GM12878 (cell line): ENCODE data around the gene ETNK1. TPM values are rescaled to one million over a fixed set of nuclear protein-coding genes. Genes with fewer than 3 reads are reported as not detected.

Source experiments
- ATAC-seq: fragments of 200-7000 bp; cut with Tn5 transposase; 3 replicates; pipeline ENCODE4 v1.9.1; 2020; ENCODE audit warnings: mild to moderate bottlenecking, moderate library complexity
- BruUV-seq: library from RNA; stranded (reverse); fragments of 400-500 nt; replicated peaks from 2 replicates; lab custom pipeline; 2021; lab: Mats Ljungman, UMichigan
- CTCF ChIA-PET: fragments of 300-600 bp; sonication (Branson Sonifier 250); formaldehyde crosslinking; extraction: SDS; loops from one replicate; lab custom pipeline; 2021; ENCODE audit warnings: inconsistent platforms; lab: Yijun Ruan, JAX
- POLR2A ChIA-PET: fragments of 350-600 bp; formaldehyde crosslinking; extraction: SDS; loops from one replicate; lab custom pipeline; 2021; ENCODE audit warnings: inconsistent platforms; lab: Charles Lee
- RAD21 ChIA-PET: fragments of 300-600 bp; sonication (Branson Sonifier 250); formaldehyde crosslinking; loops from one replicate; lab custom pipeline; 2023; ENCODE audit warnings: antibody characterized with exemption; ENCODE audit not compliant: unreplicated experiment; lab: Charles Lee
- SMC1A ChIA-PET: fragments of 300-600 bp; sonication (Branson Sonifier 250); formaldehyde crosslinking; loops from one replicate; lab custom pipeline; 2023; ENCODE audit not compliant: unreplicated experiment, uncharacterized antibody; lab: Charles Lee
- DNase-seq: peaks from one replicate; pipeline ENCODE4 v3.0.0-alpha.2; 2011; ENCODE audit warnings: low read depth, low spot score
- FAIRE-seq: peaks from 3 replicates; lab custom pipeline; 2011; peaks lifted over from hg19 to GRCh38; lab: Jason Lieb, UNC
- H2AFZ ChIP-seq: 2 replicates; pipeline ENCODE4 v1.6.0; 2011; ENCODE audit warnings: low read depth, low read length, control low read depth; ENCODE audit not compliant: control insufficient read depth
- H3K27ac ChIP-seq: 2 replicates; pipeline ENCODE4 v1.5.1; 2011; ENCODE audit warnings: control low read depth; ENCODE audit not compliant: control insufficient read depth, insufficient read depth
- H3K27me3 ChIP-seq, 2 experiments: replicated peaks in 1 of 2; 2 replicates each; pipeline versions ENCODE4 v1.6.0 to v1.6.1; 2011; ENCODE audit warnings: low read length in 1 of 2; ENCODE audit not compliant: control insufficient read depth in 2 of 2, insufficient read depth in 2 of 2
- H3K36me3 ChIP-seq, 2 experiments: 2 replicates each; pipeline ENCODE4 v1.5.1; 2011; ENCODE audit warnings: low read length in 1 of 2; ENCODE audit not compliant: control insufficient read depth in 2 of 2, insufficient read depth in 2 of 2
- H3K4me1 ChIP-seq: 2 replicates; pipeline ENCODE4 v1.6.1; 2011; ENCODE audit warnings: mild to moderate bottlenecking, low read length, moderate library complexity, mixed read lengths; ENCODE audit not compliant: control insufficient read depth, insufficient read depth
- H3K4me2 ChIP-seq: 2 replicates; pipeline ENCODE4 v1.6.0; 2011; ENCODE audit warnings: control low read depth; ENCODE audit not compliant: control insufficient read depth, insufficient read depth
- H3K4me3 ChIP-seq: fragments of 200-600 bp; sonication (generic); 2 replicates; pipeline ENCODE4 v1.5.1; 2016
- H3K79me2 ChIP-seq: 2 replicates; pipeline ENCODE4 v1.6.0; 2011; ENCODE audit warnings: low read length; ENCODE audit not compliant: control insufficient read depth, insufficient read depth
- H3K9ac ChIP-seq: 2 replicates; pipeline ENCODE4 v1.8.0; 2011; ENCODE audit warnings: low read length, control low read depth, mixed read lengths; ENCODE audit not compliant: control insufficient read depth, insufficient read depth
- H3K9me3 ChIP-seq: replicated peaks from 3 replicates; pipeline ENCODE4 v1.5.1; 2011; ENCODE audit warnings: mild to moderate bottlenecking, low read length; ENCODE audit not compliant: control insufficient read depth, insufficient read depth
- H4K20me1 ChIP-seq: 2 replicates; pipeline ENCODE4 v1.6.0; 2011; ENCODE audit not compliant: control insufficient read depth, insufficient read depth
- CBFB ChIP-seq: IDR thresholded peaks from 2 replicates; pipeline ENCODE4 v1.6.1; 2016; ENCODE audit warnings: antibody characterized with exemption, low read depth
- CHD4 ChIP-seq: fragments of 200-600 bp; sonication (generic); IDR thresholded peaks from 2 replicates; pipeline ENCODE4 v1.6.1; 2016; ENCODE audit warnings: mild to moderate bottlenecking
- CUX1 ChIP-seq: IDR thresholded peaks from 2 replicates; pipeline ENCODE4 v1.6.1; 2012; ENCODE audit warnings: improper control_type of control experiment, low read depth, low read length; ENCODE audit not compliant: insufficient replicate concordance
- EED ChIP-seq: sonication (generic); IDR thresholded peaks from 2 replicates; pipeline ENCODE4 v1.6.1; 2016; ENCODE audit warnings: antibody characterized with exemption, low read depth
- HDAC6 ChIP-seq: fragments of 200-600 bp; sonication (generic); IDR thresholded peaks from one replicate; pipeline ENCODE4 v1.8.0; 2017; ENCODE audit warnings: antibody characterized with exemption; ENCODE audit not compliant: unreplicated experiment
- HDGF ChIP-seq: fragments of 450-650 bp; IDR thresholded peaks from 2 replicates; pipeline ENCODE4 v1.6.1; 2016; ENCODE audit warnings: antibody characterized with exemption
- MYC ChIP-seq: IDR thresholded peaks from 2 replicates; pipeline ENCODE4 v1.6.1; 2011; ENCODE audit warnings: mild to moderate bottlenecking, low read length, moderate library complexity, inconsistent platforms; ENCODE audit not compliant: insufficient read depth, insufficient replicate concordance, insufficient read length, severe bottlenecking
- PML ChIP-seq: IDR thresholded peaks from 2 replicates; pipeline ENCODE4 v1.6.1; 2012; ENCODE audit warnings: low read length, inconsistent platforms
- RCOR1 ChIP-seq: conservative IDR thresholded peaks from 2 replicates; pipeline ENCODE4 v1.6.1; 2012; ENCODE audit warnings: low read depth, low read length, improper control_type of control experiment
- SREBF2 ChIP-seq: IDR thresholded peaks from 2 replicates; pipeline ENCODE4 v1.6.1; 2012; ENCODE audit warnings: mild to moderate bottlenecking, low read length
- ZNF384 ChIP-seq: IDR thresholded peaks from 2 replicates; pipeline ENCODE4 v1.6.1; 2012; ENCODE audit warnings: low read depth, mild to moderate bottlenecking, low read length, improper control_type of control experiment, borderline replicate concordance
- WGBS: methylation state at CpG from one replicate; pipeline ENCODE4 v1.1.6; 2016; ENCODE audit warnings: low lambda C conversion rate; ENCODE audit not compliant: insufficient replicate concordance, insufficient coverage; ENCODE audit errors: missing lambda C conversion rate; 5-methylcytosine and 5-hydroxymethylcytosine counted together
- in situ Hi-C: fragments of 300-500 bp; cut with MboI; formaldehyde crosslinking; loops from 9 replicates; pipeline ENCODE4 v1.14.3; 2018; ENCODE audit warnings: mixed read lengths
- intact Hi-C: fragments of 100-400 bp; cut with micrococcal nuclease; formaldehyde crosslinking; loops from one replicate; pipeline ENCODE4 v1.14.2; 2022; ENCODE audit not compliant: unreplicated experiment
- polyA plus RNA-seq, 11 experiments: library from polyadenylated mRNA; depleted of rRNA in 4 of 11; unstranded in 6 of 11; stranded (reverse) in 5 of 11; fragments of >200 nt; fragmentation: Nextera tagmentation in 4 of 11; fragmentation: Illumina TruSeq in 1 of 11; extraction: Ambion mirVana in 4 of 11; extraction: Trizol in 1 of 11; gene quantifications; 1 replicate in 1 of 11; 2 replicates in 10 of 11; pipeline versions ENCODE4 v1.2.1 to v1.2.3, GENCODE V29; 2011 to 2016; ENCODE audit warnings: inconsistent platforms in 2 of 11, missing spikeins in 2 of 11, low read depth in 1 of 11
- total RNA-seq, 4 experiments: library from RNA; depleted of rRNA in 3 of 4; stranded (reverse); fragments of >200 nt in 3 of 4; fragmentation: Illumina TruSeq in 1 of 4; extraction: Trizol in 1 of 4; gene quantifications; 2 replicates each; pipeline versions ENCODE4 v1.2.1 to v1.2.3, GENCODE V29; 2013 to 2021

The ETNK1 gene
- total and polyA plus RNA-seq, 10 of the 15 experiments (the other 5 are each of a cell fraction or from before 2014, with no cell fraction given): 12.3 to 69.4 (median 34.2) TPM

- no peak overlapping the region for H3K27ac ChIP-seq
- in situ Hi-C loops (no loop called here), intact Hi-C loops (no loop called here)
- DNase-seq: no peak
- no peak for ATAC-seq
- BruUV-seq: no TSS peak
- 93% methylated on average over 1 of the region's 1 CpG for WGBS
- H3K9ac ChIP-seq: no peak overlapping the region
- ChIA-PET RAD21 (no interaction called here), SMC1A (interaction anchor here (0.7 to 2.0 kb wide), 3 partner anchors 10 to 995 kb away, joined by 3 to 6 read pairs (median 3); no protein-coding TSS in a partner anchor), POLR2A (no interaction called here), CTCF (interaction anchor here (0.6 to 1.0 kb wide), 2 partner anchors 10 to 23 kb away, joined by 4 read pairs; no protein-coding TSS in a partner anchor)
- H3K4me3 ChIP-seq: no peak overlapping the region
- no peaks in the 10 kb centered on the region; the same call in 1 of the 2 replicates for H3K79me2 ChIP-seq
- no peaks in the 10 kb centered on the region for H3K4me1 ChIP-seq
- H2AFZ ChIP-seq: no peak overlapping the region
- H4K20me1 ChIP-seq: no peaks in the 10 kb centered on the region
- no peaks in the 10 kb centered on the region for H3K27me3 ChIP-seq
- peaks cover 0 to 2% of the 10 kb centered on the region in 2 experiments; a peak in 3 of 4 replicates for H3K36me3 ChIP-seq
- H3K4me2 ChIP-seq: no peak overlapping the region
- TF ChIP-seq RCOR1 (no peak), PML (no peak), CBFB (no peak), CHD4 (no peak), HDGF (no peak), HDAC6 (no peak), MYC (no peak), SREBF2 (no peak)
- no peak for FAIRE-seq
- H3K9me3 ChIP-seq: no peaks in the 10 kb centered on the region
These were observed 37.4 kb downstream of the ETNK1 start for GRCh38 chr12:22662356-22662755.

GRCh38 chr12:22665476-22665875, 40.5 kb downstream of the ETNK1 start:
- intact Hi-C loops: no loop called here
- no peak overlapping the region for H3K9ac ChIP-seq
- ATAC-seq (no peak), FAIRE-seq (no peak), DNase-seq (no peak)
- H4K20me1 ChIP-seq: no peaks in the 10 kb centered on the region
- no peak overlapping the region for H3K4me3 ChIP-seq
- RAD21 ChIA-PET: interaction anchor here (1.3 to 1.7 kb wide), 2 partner anchors 19 to 36 kb away, joined by 4 read pairs; no protein-coding TSS in a partner anchor
- H2AFZ ChIP-seq: no peak overlapping the region
- H3K27me3 ChIP-seq: no peaks in the 10 kb centered on the region
- no peak overlapping the region for H3K27ac ChIP-seq
- no peaks in the 10 kb centered on the region for H3K4me1 ChIP-seq
- no peak overlapping the region for H3K4me2 ChIP-seq
- POLR2A ChIA-PET: no interaction called here
- CTCF ChIA-PET: interaction anchor here (1.7 kb wide), 1 partner anchor 19 kb away, joined by 4 read pairs; no protein-coding TSS in a partner anchor
- no TSS peak for BruUV-seq
- SMC1A ChIA-PET: interaction anchor here (0.8 to 2.5 kb wide), 2 partner anchors 12 to 37 kb away, joined by 3 to 9 read pairs; no protein-coding TSS in a partner anchor
- no peaks in the 10 kb centered on the region; the same call in 1 of the 2 replicates for H3K79me2 ChIP-seq
- in situ Hi-C loops: no loop called here
- peaks cover 0 to 2% of the 10 kb centered on the region in 2 experiments; a peak in 3 of 4 replicates for H3K36me3 ChIP-seq
- no peaks in the 10 kb centered on the region for H3K9me3 ChIP-seq
- no peak for TF ChIP-seq CUX1
- TF ChIP-seq ZNF384: no peak
- no peak for TF ChIP-seq EED
- no peak for TF ChIP-seq HDAC6
